Duodenal mucosa (tissue), 2 donors: Measurements from ENCODE around the gene KIAA1755.

ENCODE experiments used
- H3K27ac ChIP-seq: one replicate; pipeline ENCODE4 v1.7.0; 2013; ENCODE audit warnings: low read depth, low read length
- H3K27me3 ChIP-seq, 2 donors: one replicate each; pipeline ENCODE4 v1.7.0; 2013; ENCODE audit warnings: low read length in 2 of 2, control low read depth in 1 of 2; ENCODE audit not compliant: insufficient read depth in 2 of 2, control insufficient read depth in 1 of 2
- H3K36me3 ChIP-seq, 2 donors: one replicate each; pipeline ENCODE4 v1.7.0; 2013; ENCODE audit warnings: low read length in 2 of 2, control low read depth in 1 of 2; ENCODE audit not compliant: insufficient read depth in 2 of 2, control insufficient read depth in 1 of 2
- H3K4me1 ChIP-seq, 2 donors: one replicate each; pipeline ENCODE4 v1.7.0; 2013; ENCODE audit warnings: low read length in 2 of 2, control low read depth in 1 of 2; ENCODE audit not compliant: insufficient read depth in 2 of 2, control insufficient read depth in 1 of 2
- H3K4me3 ChIP-seq, 2 donors: one replicate each; pipeline ENCODE4 v1.7.0; 2013; ENCODE audit warnings: low read length in 2 of 2, low read depth in 1 of 2
- H3K9ac ChIP-seq, 2 donors: one replicate each; pipeline ENCODE4 v1.7.0; 2013; ENCODE audit warnings: low read length in 2 of 2, low read depth in 1 of 2
- H3K9me3 ChIP-seq, 2 donors: one replicate each; pipeline ENCODE4 v1.7.0; 2013; ENCODE audit warnings: low read length in 2 of 2, control low read depth in 1 of 2; ENCODE audit not compliant: control insufficient read depth in 1 of 2

Gene KIAA1755

DNA sequence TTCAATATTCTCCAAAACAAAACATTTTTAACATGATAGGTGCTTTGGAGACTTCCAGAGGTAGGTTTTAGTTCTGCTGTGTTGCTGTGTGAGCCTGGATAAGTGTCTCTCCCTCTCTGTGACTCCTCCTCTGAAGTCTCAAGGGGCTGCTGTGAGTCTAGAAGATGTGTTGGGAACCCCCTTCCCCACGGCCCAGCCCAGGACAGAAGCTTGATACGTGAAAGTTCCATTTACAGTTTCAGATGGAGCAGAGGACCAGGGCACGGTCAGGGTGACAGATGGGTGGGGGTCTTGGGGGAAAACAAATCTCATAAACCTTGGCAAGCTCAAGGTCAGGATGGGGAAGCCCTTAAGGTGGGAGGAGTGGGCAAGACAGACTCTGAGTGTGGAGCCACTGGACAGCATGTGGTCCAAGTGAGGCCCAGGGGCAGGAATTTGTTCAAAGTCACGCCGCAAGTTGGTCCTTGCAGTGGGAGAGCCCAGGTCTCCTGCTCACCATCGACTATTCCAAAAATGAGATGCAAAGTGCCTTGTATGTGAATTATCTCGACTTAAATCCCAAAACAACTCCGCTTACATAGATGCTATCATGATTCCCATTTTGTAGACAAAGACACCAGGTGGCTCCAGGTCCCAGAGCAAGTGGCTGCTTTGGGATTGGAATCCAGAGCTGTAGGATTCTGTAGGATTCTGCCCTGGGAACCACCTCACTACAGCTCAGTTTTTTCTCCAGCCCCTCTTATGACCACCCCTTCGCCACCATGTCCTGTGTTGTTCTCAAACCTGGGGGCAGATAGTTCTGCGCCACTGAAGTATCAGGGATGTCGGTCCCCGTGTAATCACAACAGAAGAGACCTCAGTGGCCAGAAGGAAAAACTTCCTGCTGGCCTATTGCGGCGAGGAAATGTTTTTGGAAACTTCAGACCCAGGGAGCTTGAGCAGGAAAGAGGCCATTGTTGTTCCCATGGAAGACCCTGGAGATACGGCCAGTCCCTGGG, 97.4 kb downstream of the KIAA1755 start:
- Histone ChIP-seq H3K4me1 (peaks cover 19 to 27% of the 10 kb centered on the region in 2 donors), H3K9me3 (no peaks in the 10 kb centered on the region), H3K27ac (no peak overlapping the region), H3K9ac (no peak overlapping the region), H3K4me3 (peak overlapping the region in 1 of 2 donors; percentile 77), H3K27me3 (no peaks in the 10 kb centered on the region), H3K36me3 (peaks cover 4 to 9% of the 10 kb centered on the region in 2 donors)

DNA sequence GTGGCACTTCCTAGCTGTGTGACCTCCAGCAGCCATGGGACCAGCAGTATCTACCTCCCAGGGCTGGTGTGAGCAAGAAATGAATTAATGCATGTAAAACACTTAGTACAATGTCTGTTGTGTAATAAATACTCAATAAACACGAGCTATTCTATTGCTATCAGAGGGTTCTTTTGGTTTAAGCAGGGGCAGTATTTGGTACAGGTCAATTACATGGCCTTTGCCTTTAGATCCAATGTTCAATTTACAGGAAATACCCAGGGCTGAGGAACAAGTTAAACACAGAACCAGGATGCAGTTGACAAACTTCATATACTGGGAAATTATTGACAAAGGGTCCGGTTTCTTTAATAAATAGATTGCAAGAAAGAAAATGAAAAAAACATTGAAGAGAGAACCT, 98.4 kb downstream of the KIAA1755 start:
- peaks cover 18 to 25% of the 10 kb centered on the region in 2 donors for H3K4me1 ChIP-seq
- no peak overlapping the region for H3K27ac ChIP-seq
- peak overlapping the region in 1 of 2 donors; percentile 1 for H3K4me3 ChIP-seq
- peaks cover 4 to 9% of the 10 kb centered on the region in 2 donors for H3K36me3 ChIP-seq
- H3K27me3 ChIP-seq, result no peaks in the 10 kb centered on the region
- no peaks in the 10 kb centered on the region for H3K9me3 ChIP-seq
- no peak overlapping the region for H3K9ac ChIP-seq

DNA sequence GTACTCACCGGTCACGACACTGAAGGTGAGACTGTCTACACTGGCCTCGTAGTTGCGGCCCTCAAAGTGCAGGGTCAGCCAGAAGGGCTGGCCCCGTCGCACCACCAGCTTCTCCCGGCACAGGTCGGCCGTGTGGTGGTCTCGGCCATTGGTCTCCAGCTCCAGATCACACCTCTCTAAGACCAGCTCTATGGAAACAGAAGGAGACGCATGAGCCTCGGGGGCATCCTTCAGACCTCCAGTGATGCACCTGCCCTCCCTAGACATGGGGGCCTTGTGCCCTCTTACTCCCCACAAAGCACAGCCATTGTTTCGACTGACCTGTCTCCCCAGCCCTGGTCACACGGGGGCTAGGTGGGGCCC, 99.1 kb downstream of the KIAA1755 start:
- Histone ChIP-seq H3K9ac (no peak overlapping the region), H3K36me3 (peaks cover 4 to 9% of the 10 kb centered on the region in 2 donors), H3K4me3 (no peak overlapping the region), H3K27ac (no peak overlapping the region), H3K27me3 (no peaks in the 10 kb centered on the region), H3K9me3 (no peaks in the 10 kb centered on the region), H3K4me1 (peaks cover 18 to 25% of the 10 kb centered on the region in 2 donors)
